H1 (cell line): Measurements from ENCODE around the gene RNF130. TPM values are rescaled to one million over a fixed set of nuclear protein-coding genes. Genes with fewer than 3 reads are reported as not detected.
"Not testable (repeated sequence)": the region's sequence is repeated elsewhere in the genome, so short reads cannot be mapped to it uniquely, and the experiment has no call there.

Experiments used
- CTCF ChIA-PET: fragments of 300-600 bp; sonication (Branson Sonifier 250); formaldehyde crosslinking; loops from one replicate; lab custom pipeline; 2021; ENCODE audit not compliant: partially characterized antibody; lab: Charles Lee
- POLR2A ChIA-PET: fragments of 300-600 bp; sonication (Branson Sonifier 250); formaldehyde crosslinking; loops from one replicate; lab custom pipeline; 2021; ENCODE audit warnings: inconsistent platforms; ENCODE audit not compliant: partially characterized antibody; lab: Charles Lee
- DNase-seq, 2 experiments: peaks; one replicate each; pipeline versions ENCODE4 v3.0.0 to v3.0.0-alpha.2; 2010 to 2022; ENCODE audit warnings: low spot score in 2 of 2, low read depth in 1 of 2, mixed read lengths in 1 of 2
- FAIRE-seq: peaks from 2 replicates; lab custom pipeline; 2011; peaks lifted over from hg19 to GRCh38; lab: Jason Lieb, UNC
- H2AFZ ChIP-seq: 2 replicates; pipeline ENCODE4 v1.8.1; 2012; ENCODE audit warnings: low read length, inconsistent platforms
- H2AK5ac ChIP-seq: 2 replicates; pipeline ENCODE4 v1.6.1; 2013; ENCODE audit warnings: low read depth, low read length
- H2BK120ac ChIP-seq: replicated peaks from 2 replicates; pipeline ENCODE3; 2013; ENCODE audit warnings: low read depth, low read length, inconsistent platforms
- H2BK12ac ChIP-seq: 2 replicates; pipeline ENCODE4 v1.6.1; 2013; ENCODE audit warnings: low read depth, low read length
- H2BK15ac ChIP-seq: 2 replicates; pipeline ENCODE4 v1.6.1; 2013; ENCODE audit warnings: low read length
- H2BK20ac ChIP-seq: 2 replicates; pipeline ENCODE4 v1.6.1; 2013; ENCODE audit warnings: low read length
- H2BK5ac ChIP-seq: 2 replicates; pipeline ENCODE4 v1.6.1; 2013; ENCODE audit warnings: low read depth, low read length
- H3K14ac ChIP-seq: 2 replicates; pipeline ENCODE4 v1.6.1; 2013; ENCODE audit warnings: inconsistent platforms; ENCODE audit not compliant: insufficient read length
- H3K18ac ChIP-seq: 2 replicates; pipeline ENCODE4 v1.6.1; 2013; ENCODE audit warnings: low read length; ENCODE audit errors: extremely low read depth
- H3K23ac ChIP-seq: 2 replicates; pipeline ENCODE4 v1.6.1; 2013; ENCODE audit warnings: inconsistent platforms; ENCODE audit not compliant: insufficient read length
- H3K23me2 ChIP-seq: 2 replicates; pipeline ENCODE4 v1.6.1; 2013; ENCODE audit warnings: low read depth, low read length
- H3K27ac ChIP-seq: 2 replicates; pipeline ENCODE4 v1.6.1; 2011; ENCODE audit warnings: low read depth, low read length, inconsistent platforms
- H3K27me3 ChIP-seq, 4 experiments: replicated peaks in 1 of 4; 1 replicate in 1 of 4; 2 replicates in 3 of 4; pipeline versions ENCODE4 v1.6.1 to v1.8.1; 2011 to 2013; ENCODE audit warnings: low read length in 3 of 4, mild to moderate bottlenecking in 3 of 4, inconsistent platforms in 2 of 4, mixed read lengths in 2 of 4, moderate library complexity in 1 of 4; ENCODE audit not compliant: control insufficient read depth in 3 of 4, insufficient read depth in 3 of 4; ENCODE audit errors: extremely low read depth in 1 of 4
- H3K36me3 ChIP-seq, 4 experiments: 2 replicates each; pipeline versions ENCODE4 v1.6.1 to v1.8.1; 2011 to 2013; ENCODE audit warnings: mild to moderate bottlenecking in 4 of 4, low read length in 3 of 4, moderate library complexity in 2 of 4, control low read depth in 1 of 4, inconsistent platforms in 1 of 4; ENCODE audit not compliant: insufficient read depth in 4 of 4, control insufficient read depth in 2 of 4
- H3K4ac ChIP-seq: replicated peaks from 2 replicates; pipeline ENCODE3; 2013; ENCODE audit warnings: low read length, low read depth, mixed read lengths, inconsistent platforms; ENCODE audit not compliant: insufficient read length
- H3K4me1 ChIP-seq, 4 experiments: replicated peaks in 1 of 4; 1 replicate in 1 of 4; 2 replicates in 3 of 4; pipeline versions ENCODE4 v1.6.1 to v1.8.1; 2011 to 2013; ENCODE audit warnings: low read length in 3 of 4, inconsistent platforms in 2 of 4, mixed read lengths in 1 of 4; ENCODE audit not compliant: insufficient read depth in 4 of 4, control insufficient read depth in 3 of 4
- H3K4me2 ChIP-seq, 2 experiments: 2 replicates each; pipeline versions ENCODE4 v1.6.1 to v1.8.1; 2011 to 2013; ENCODE audit warnings: low read depth in 2 of 2, low read length in 2 of 2, control low read depth in 1 of 2, inconsistent platforms in 1 of 2, mild to moderate bottlenecking in 1 of 2; ENCODE audit not compliant: insufficient read depth in 1 of 2
- H3K4me3 ChIP-seq, 4 experiments: fragments of 200-600, 300-600 bp in 1 of 4; sonication (generic), shearing (Covaris generic), sonication (Bioruptor Twin) in 1 of 4; 2 replicates each; pipeline versions ENCODE4 v1.5.1 to v1.8.1; 2011 to 2016; ENCODE audit warnings: low read length in 4 of 4, low read depth in 3 of 4, control low read depth in 2 of 4, inconsistent platforms in 2 of 4, mild to moderate bottlenecking in 2 of 4, mixed read lengths in 1 of 4, moderate library complexity in 1 of 4; ENCODE audit not compliant: insufficient read depth in 2 of 4; ENCODE audit errors: extremely low read depth in 1 of 4
- H3K56ac ChIP-seq: replicated peaks from 2 replicates; pipeline ENCODE3; 2013; ENCODE audit warnings: low read depth, mild to moderate bottlenecking, mixed read lengths, low read length, inconsistent platforms; ENCODE audit not compliant: insufficient read length
- H3K79me1 ChIP-seq: 2 replicates; pipeline ENCODE4 v1.6.1; 2013; ENCODE audit warnings: low read depth, low read length, control low read depth
- H3K79me2 ChIP-seq, 2 experiments: 2 replicates each; pipeline versions ENCODE4 v1.6.1 to v1.8.1; 2012 to 2013; ENCODE audit warnings: low read length in 2 of 2, mild to moderate bottlenecking in 2 of 2, inconsistent platforms in 1 of 2; ENCODE audit not compliant: insufficient read depth in 2 of 2, control insufficient read depth in 1 of 2
- H3K9ac ChIP-seq, 4 experiments: replicated peaks in 1 of 4; 1 replicate in 1 of 4; 2 replicates in 3 of 4; pipeline versions ENCODE4 v1.6.1 to v1.8.1; 2011 to 2013; ENCODE audit warnings: low read depth in 3 of 4, low read length in 3 of 4, control low read depth in 2 of 4, mild to moderate bottlenecking in 2 of 4, moderate library complexity in 2 of 4, inconsistent platforms in 1 of 4; ENCODE audit errors: extremely low read depth in 1 of 4
- H3K9me3 ChIP-seq, 2 experiments: 2 replicates each; pipeline versions ENCODE4 v1.6.1 to v1.8.1; 2012 to 2013; ENCODE audit warnings: mild to moderate bottlenecking in 2 of 2, moderate library complexity in 2 of 2, control low read depth in 1 of 2, inconsistent platforms in 1 of 2, low read depth in 1 of 2, low read length in 1 of 2, mixed read lengths in 1 of 2; ENCODE audit not compliant: insufficient read depth in 2 of 2
- H4K20me1 ChIP-seq, 2 experiments: replicated peaks in 1 of 2; 2 replicates each; pipeline versions ENCODE3 to v1.8.1; 2011 to 2013; ENCODE audit warnings: inconsistent platforms in 2 of 2, low read length in 2 of 2, mild to moderate bottlenecking in 1 of 2; ENCODE audit not compliant: insufficient read depth in 2 of 2, control insufficient read depth in 1 of 2
- H4K5ac ChIP-seq: 2 replicates; pipeline ENCODE4 v1.6.1; 2013; ENCODE audit warnings: low read length, low read depth, mixed read lengths, inconsistent platforms; ENCODE audit not compliant: insufficient read length
- H4K8ac ChIP-seq: 2 replicates; pipeline ENCODE4 v1.8.0; 2013; ENCODE audit warnings: mild to moderate bottlenecking, moderate library complexity, low read length, inconsistent platforms; ENCODE audit not compliant: insufficient read depth; ENCODE audit errors: extremely low read depth
- H4K91ac ChIP-seq: replicated peaks from 2 replicates; pipeline ENCODE3; 2013; ENCODE audit warnings: low read length, mixed read lengths, inconsistent platforms; ENCODE audit not compliant: insufficient read length
- KDM4A ChIP-seq: IDR thresholded peaks from one replicate; pipeline ENCODE4 v1.7.1; 2012; ENCODE audit warnings: low read depth, mild to moderate bottlenecking, moderate library complexity, low read length, inconsistent platforms; ENCODE audit not compliant: severe bottlenecking
- WGBS, 2 experiments: shearing (Covaris generic) in 1 of 2; methylation state at CpG; one replicate each; pipeline versions ENCODE4 v1.1.6 to v1.1.7; 2013 to 2015; ENCODE audit warnings: low lambda C conversion rate in 2 of 2, mixed read lengths in 2 of 2, inconsistent platforms in 1 of 2, low coverage in 1 of 2, missing lambda C conversion rate in 1 of 2; ENCODE audit not compliant: insufficient replicate concordance in 2 of 2, insufficient coverage in 1 of 2, insufficient read length in 1 of 2; ENCODE audit errors: extremely low coverage in 1 of 2, missing lambda C conversion rate in 1 of 2; 5-methylcytosine and 5-hydroxymethylcytosine counted together
- polyA plus RNA-seq, 7 experiments: library from polyadenylated mRNA; depleted of rRNA in 3 of 7; stranded (reverse) in 5 of 7; unstranded in 2 of 7; fragments of >200 nt in 5 of 7; fragments of 200-250 nt in 2 of 7; gene quantifications; 1 replicate in 5 of 7; 2 replicates in 1 of 7; 4 replicates in 1 of 7; pipeline versions ENCODE4 v1.2.1 to v1.2.3, GENCODE V29; 2011 to 2013; ENCODE audit warnings: missing spikeins in 2 of 7, mixed read lengths in 2 of 7
- total RNA-seq: library from RNA; stranded (reverse); fragmentation: NEBNext Ultra II Directional; extraction: Animal tissue kit (Norgen Biotek cat#: 25700); gene quantifications from 2 replicates; pipeline ENCODE4 v1.2.1, GENCODE V29; 2021
- TF ChIP-seq, protein P1 (sequence below): IDR thresholded peaks from 2 replicates; pipeline ENCODE4 v1.6.1; 2012; ENCODE audit warnings: inconsistent platforms

Gene RNF130
- total and polyA plus RNA-seq, 2 of the 8 experiments (the other 6 are each of a cell fraction or from before 2014, with no cell fraction given): 65.1 to 70.0 TPM

DNA sequence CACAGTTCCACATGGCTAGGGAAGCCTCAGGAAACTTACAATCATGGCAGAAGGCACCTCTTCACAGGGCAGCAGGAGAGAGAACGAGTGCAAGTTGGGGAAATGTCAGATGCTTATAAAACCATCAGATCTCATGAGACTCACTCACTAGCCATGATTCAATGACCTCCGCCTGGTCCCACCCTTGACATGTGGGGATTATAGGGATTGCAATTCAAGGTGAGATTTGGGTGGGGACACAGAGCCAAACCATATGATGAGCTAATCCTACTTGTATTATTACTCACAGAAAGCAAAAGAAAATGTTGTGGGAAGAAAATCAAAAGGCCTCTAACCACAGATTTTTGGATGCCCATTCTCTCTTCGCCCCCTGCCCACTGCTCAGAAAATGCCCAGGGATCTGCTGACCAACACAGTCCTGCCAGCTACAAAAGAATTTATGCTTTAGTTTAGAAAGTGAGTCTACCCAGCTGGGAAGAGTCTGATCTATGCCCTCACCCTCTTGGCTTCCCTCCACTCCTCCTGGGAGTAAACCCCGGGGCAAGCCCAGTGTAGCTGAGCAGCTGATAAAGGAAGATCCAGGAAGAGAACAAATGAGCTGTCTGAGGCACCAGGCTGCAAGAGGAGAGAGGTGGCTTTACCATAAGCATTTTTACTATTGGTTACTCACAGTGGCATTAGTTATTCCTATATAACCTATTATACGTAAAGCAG is 53.1 kb downstream of the RNF130 start (continued):
- no peak for TF ChIP-seq KDM4A
- TF ChIP-seq, protein P1, sequence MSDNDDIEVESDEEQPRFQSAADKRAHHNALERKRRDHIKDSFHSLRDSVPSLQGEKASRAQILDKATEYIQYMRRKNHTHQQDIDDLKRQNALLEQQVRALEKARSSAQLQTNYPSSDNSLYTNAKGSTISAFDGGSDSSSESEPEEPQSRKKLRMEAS: no peak
- TF ChIP-seq, all 59 proteins: peak for 0

DNA sequence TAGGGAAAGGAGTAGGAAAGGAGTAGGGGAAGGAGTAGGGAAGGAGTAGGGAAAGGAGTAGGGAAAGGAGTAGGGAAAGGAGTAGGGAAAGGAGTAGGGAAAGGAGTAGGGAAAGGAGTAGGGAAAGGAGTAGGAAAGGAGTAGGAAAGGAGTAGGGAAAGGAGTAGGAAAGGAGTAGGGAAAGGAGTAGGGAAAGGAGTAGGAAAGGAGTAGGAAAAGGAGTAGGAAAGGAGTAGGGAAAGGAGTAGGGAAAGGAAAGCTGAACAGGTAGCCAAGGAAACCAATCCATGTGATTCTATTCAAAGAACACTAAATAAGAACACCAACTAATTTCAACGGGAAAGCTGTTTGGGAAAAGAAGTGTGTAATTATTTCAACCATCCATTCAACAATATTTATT is 56.0 kb downstream of the RNF130 start:
- H3K4me3 ChIP-seq, H3K14ac ChIP-seq, CTCF ChIA-PET, H3K27ac ChIP-seq, H4K91ac ChIP-seq, H2BK15ac ChIP-seq, H3K23me2 ChIP-seq, H3K4me1 ChIP-seq, H3K23ac ChIP-seq, H3K4me2 ChIP-seq, H3K56ac ChIP-seq, H2AFZ ChIP-seq, H2BK12ac ChIP-seq, H2BK120ac ChIP-seq, H3K18ac ChIP-seq, H3K27me3 ChIP-seq, H3K79me1 ChIP-seq, H3K9me3 ChIP-seq, H4K20me1 ChIP-seq, H2BK5ac ChIP-seq, H4K5ac ChIP-seq, H3K4ac ChIP-seq, DNase-seq, FAIRE-seq, H2AK5ac ChIP-seq, H2BK20ac ChIP-seq, H3K9ac ChIP-seq, H4K8ac ChIP-seq: not testable (repeated sequence)
- POLR2A ChIA-PET: interaction anchor here (0.6 kb wide), 1 partner anchor 146 kb away, joined by 3 read pairs; no protein-coding TSS in a partner anchor
- H3K79me2 ChIP-seq: peaks cover 2 to 16% of the 10 kb centered on the region in 2 experiments; a peak in 2 of 4 replicates
- WGBS, 2 experiments: 89% methylated on average over 1 of the region's 1 CpG; no CpG with 5 or more reads in 1 of the 2 experiments
- peaks cover under 1 to 22% (median 9%) of the 10 kb centered on the region in 4 experiments; a peak in 6 of 8 replicates for H3K36me3 ChIP-seq
